HG02759 (cell line): Measurements from ENCODE around the gene CRYGD.
"Not testable (repeated sequence)": the region's sequence is repeated elsewhere in the genome, so short reads cannot be mapped to it uniquely, and the experiment has no call there.

Source experiments
- ATAC-seq: cut with Tn5 transposase; IDR thresholded peaks from one replicate; pipeline ENCODE4 v1.9.1; 2021; ENCODE audit warnings: mild to moderate bottlenecking, moderate library complexity; ENCODE audit not compliant: unreplicated experiment

CRYGD gene

GRCh38 chr2:208124013-208124715, at the start of gene CRYGD:
CRYGD (minus strand) TSS chr2:208124524; CDS start chr2:208124473, 51 bp downstream.
- not testable (repeated sequence) for ATAC-seq

GRCh38 chr2:208172125-208172524, 47.8 kb upstream of the CRYGD start:
- no peak for ATAC-seq

GRCh38 chr2:208164951-208165755, 40.8 kb upstream of the CRYGD start:
- no peak for ATAC-seq

GRCh38 chr2:208163489-208163888, 39.2 kb upstream of the CRYGD start, which contains the start of gene CRYGA:
CRYGA (minus strand) TSS chr2:208163589; CDS start chr2:208163556, 33 bp downstream.
- no peak for ATAC-seq

- no peak for ATAC-seq
Measured at GRCh38 chr2:208156439-208156838, 32.1 kb upstream of the CRYGD start.

- no peak for ATAC-seq
Measured at GRCh38 chr2:208153156-208153555, 28.8 kb upstream of the CRYGD start.

GRCh38 chr2:208150956-208151355, 26.6 kb upstream of the CRYGD start:
- no peak for ATAC-seq

- no peak for ATAC-seq
Measured at GRCh38 chr2:208150094-208150493, 25.8 kb upstream of the CRYGD start.

- ATAC-seq, result no peak
Measured at GRCh38 chr2:208148803-208149202, 24.5 kb upstream of the CRYGD start.

GRCh38 chr2:208147759-208148158, 23.4 kb upstream of the CRYGD start:
- no peak for ATAC-seq

- ATAC-seq, result no peak
Measured at GRCh38 chr2:208147008-208147407, 22.7 kb upstream of the CRYGD start.

GRCh38 chr2:208146006-208146405, 21.7 kb upstream of the CRYGD start, which contains the start of gene CRYGB:
CRYGB (minus strand) TSS chr2:208146158; CDS start chr2:208146120, 38 bp downstream.
- ATAC-seq, result no peak

- no peak for ATAC-seq
Measured at GRCh38 chr2:208142925-208143799, 18.8 kb upstream of the CRYGD start.

- no peak for ATAC-seq
Measured at GRCh38 chr2:208142240-208142924, 18.1 kb upstream of the CRYGD start.

- no peak for ATAC-seq
Measured at GRCh38 chr2:208139447-208139846, 15.1 kb upstream of the CRYGD start.

- ATAC-seq, result not testable (repeated sequence)
Measured at GRCh38 chr2:208138334-208138733, 14.0 kb upstream of the CRYGD start.

GRCh38 chr2:208136716-208137094, 12.4 kb upstream of the CRYGD start:
- ATAC-seq, result no peak

GRCh38 chr2:208135794-208136715, 11.7 kb upstream of the CRYGD start:
- no peak for ATAC-seq

- ATAC-seq, result no peak
Measured at GRCh38 chr2:208134928-208135586, 10.7 kb upstream of the CRYGD start.
